Epithelial cell of proximal tubule (primary cell): ENCODE results near the gene DRAXIN. TPM values are rescaled to one million over a fixed set of nuclear protein-coding genes. Genes with fewer than 3 reads are reported as not detected.

Experiments used
- DNase-seq: peaks from one replicate; pipeline ENCODE4 v3.0.0-alpha.2; 2011; ENCODE audit warnings: low read depth
- H3K4me3 ChIP-seq: 2 replicates; pipeline ENCODE4 v1.5.1; 2011; ENCODE audit warnings: low read depth, mild to moderate bottlenecking, low read length
- CTCF ChIP-seq: conservative IDR thresholded peaks from 2 replicates; pipeline ENCODE4 v1.5.1; 2012; ENCODE audit warnings: low read depth, mild to moderate bottlenecking, low read length
- total RNA-seq: library from RNA; depleted of rRNA; stranded (reverse); fragments of >200 nt; gene quantifications from 2 replicates; pipeline ENCODE4 v1.2.3, GENCODE V29; 2015

DRAXIN gene
- total RNA-seq, 1 donor from 2014 or later = 0.12 TPM

DNA sequence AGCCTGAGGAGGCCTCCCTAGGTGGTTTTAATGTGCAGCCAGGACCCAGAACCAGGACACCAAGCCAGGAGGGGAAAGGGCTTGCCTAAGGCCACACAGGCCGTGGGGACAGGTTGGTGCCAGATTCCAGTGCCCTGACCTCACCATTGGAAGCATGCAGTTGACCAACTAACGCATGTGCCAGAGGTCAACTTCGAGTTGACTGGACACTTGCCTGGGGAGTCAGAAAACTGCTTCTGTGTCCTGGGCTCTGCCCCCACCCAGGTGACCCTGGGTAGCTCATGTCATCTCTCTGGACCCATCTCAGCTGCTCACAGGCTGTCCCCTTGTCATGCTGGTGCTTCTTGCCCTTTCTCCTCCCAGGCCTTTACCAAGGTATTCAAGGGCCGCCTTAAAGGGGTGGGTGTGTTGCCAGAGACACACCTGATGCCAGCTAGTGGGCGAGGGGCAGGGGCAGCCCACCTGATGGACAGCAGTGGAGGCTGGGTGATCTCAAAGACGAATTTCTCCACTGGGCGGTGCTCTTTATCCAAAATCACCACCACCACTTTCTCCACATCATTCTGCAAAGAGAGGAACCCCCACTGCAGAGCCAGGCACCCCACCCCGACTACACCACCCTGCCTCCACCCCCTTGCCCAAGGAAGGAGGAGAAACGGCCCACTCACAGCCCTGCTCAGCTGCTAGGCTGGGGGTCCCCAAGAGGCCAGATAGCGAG is 15.0 kb upstream of the DRAXIN start:
- H3K4me3 ChIP-seq = no peak overlapping the region
- no peak for DNase-seq
- TF ChIP-seq CTCF = peak; percentile 6

GRCh38 chr1:11678442-11678841 is 13.1 kb upstream of the DRAXIN start:
- TF ChIP-seq CTCF = no peak
- no peak for DNase-seq
- no peak overlapping the region for H3K4me3 ChIP-seq

DNA sequence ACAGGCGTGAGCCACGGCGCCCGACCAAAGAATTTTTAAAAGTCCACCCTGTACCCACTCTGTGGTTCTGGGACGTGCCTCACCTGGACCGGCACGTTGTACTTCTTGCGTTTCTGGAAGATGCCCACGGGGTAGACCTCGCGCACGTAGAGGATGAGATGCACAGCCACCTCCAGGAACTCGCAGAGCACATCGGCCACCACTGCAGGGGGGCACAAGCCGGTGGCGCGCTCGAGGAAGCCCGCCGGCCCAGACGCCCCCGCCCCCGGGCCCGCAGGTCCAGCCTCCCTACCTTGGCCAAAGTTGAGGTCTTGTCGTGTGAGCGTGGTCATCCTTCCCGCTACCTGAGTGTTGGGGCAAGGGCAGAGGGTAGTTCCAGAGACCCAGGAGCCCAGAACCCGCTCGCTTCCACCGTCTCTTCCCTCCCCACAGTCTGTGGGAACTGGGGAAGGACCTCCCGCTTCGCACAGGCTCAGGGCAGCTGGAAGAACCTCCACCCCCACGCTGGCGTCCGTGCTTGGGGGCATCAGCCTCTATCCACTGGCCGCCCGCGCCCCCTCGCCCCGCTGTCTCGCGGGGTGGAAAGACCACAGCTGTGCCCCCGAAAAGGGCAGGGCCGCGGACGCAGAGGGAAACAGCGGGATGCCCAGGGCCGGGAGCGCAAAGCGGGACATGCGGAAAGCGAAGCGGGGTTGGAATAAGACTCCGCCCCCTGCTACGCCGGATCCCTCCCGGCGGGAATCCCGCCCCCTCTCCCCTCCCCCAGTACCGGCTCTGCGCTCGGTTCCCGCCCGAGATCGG is 11.0 kb upstream of the DRAXIN start:
- TF ChIP-seq CTCF = no peak
- H3K4me3 ChIP-seq = peak overlapping the region; percentile 96
- DNase-seq = no peak

GRCh38 chr1:11681071-11681771 is 10.3 kb upstream of the DRAXIN start, which contains the start of gene MAD2L2:
Gene MAD2L2, minus strand, starts transcription at chr1:11681148. Its CDS starts 547 bp downstream, at chr1:11680601.
- H3K4me3 ChIP-seq = peak within 1 kb of the TSS; percentile 96
- no peak for TF ChIP-seq CTCF
- DNase-seq = no peak

GRCh38 chr1:11682287-11682771 is 9.2 kb upstream of the DRAXIN start:
- no peak for TF ChIP-seq CTCF
- DNase-seq = no peak

GRCh38 chr1:11682799-11683198 is 8.7 kb upstream of the DRAXIN start:
- no peak for DNase-seq
- no peak overlapping the region for H3K4me3 ChIP-seq
- TF ChIP-seq CTCF = no peak

More at GRCh38 chr1:11682287-11682771, 9.2 kb upstream of the DRAXIN start:
- H3K4me3 ChIP-seq = no peak overlapping the region
